Stomach (tissue), 9 donors: ENCODE data around the gene OR2AT4. TPM values are rescaled to one million over a fixed set of nuclear protein-coding genes. Genes with fewer than 3 reads are reported as not detected.

Experiments used
- DNase-seq, 2 donors: peaks; one replicate each; pipeline versions ENCODE4 v3.0.0 to v3.0.0-alpha.2; 2013 to 2019
- H3K27ac ChIP-seq, 5 donors: fragments of 200-600 bp in 4 of 5; sonication (generic) in 4 of 5; one replicate each; pipeline ENCODE4 v1.5.1; 2013 to 2019; ENCODE audit warnings: mild to moderate bottlenecking in 1 of 5, moderate library complexity in 1 of 5
- H3K27me3 ChIP-seq, 3 donors: fragments of 200-600 bp; sonication (generic); one replicate each; pipeline ENCODE4 v1.5.1; 2017 to 2019; ENCODE audit warnings: mixed run types in 1 of 3
- H3K36me3 ChIP-seq, 4 donors: fragments of 200-600 bp; sonication (generic); 1 replicate in 3 of 4; 2 replicates in 1 of 4; pipeline ENCODE4 v1.5.1; 2016 to 2019
- H3K4me1 ChIP-seq, 4 donors: fragments of 200-600 bp; sonication (generic); one replicate each; pipeline ENCODE4 v1.5.1; 2016 to 2019
- H3K4me3 ChIP-seq, 4 donors: fragments of 200-600 bp; sonication (generic) in 3 of 4; one replicate each; pipeline ENCODE4 v1.5.1; 2016 to 2019; ENCODE audit warnings: mild to moderate bottlenecking in 1 of 4
- H3K9me3 ChIP-seq, 4 donors: fragments of 200-600 bp; sonication (generic); one replicate each; pipeline ENCODE4 v1.5.1; 2016 to 2019
- CTCF ChIP-seq, 7 experiments: fragments of 450-650 bp in 4 of 7; fragments of 200-600 bp in 3 of 7; sonication (generic) in 3 of 7; IDR thresholded peaks; one replicate each; pipeline ENCODE4 v1.5.1; 2016 to 2019; ENCODE audit warnings: antibody characterized with exemption in 7 of 7, control low read depth in 2 of 7, mild to moderate bottlenecking in 1 of 7
- EP300 ChIP-seq: sonication (generic); formaldehyde crosslinking; IDR thresholded peaks from one replicate; pipeline ENCODE4 v1.6.1; 2017; ENCODE audit warnings: antibody characterized with exemption
- POLR2A ChIP-seq, 4 donors: fragments of 450-650 bp; IDR thresholded peaks; one replicate each; pipeline ENCODE4 v1.6.1; 2016; ENCODE audit warnings: antibody characterized with exemption in 4 of 4, control low read depth in 2 of 4, mild to moderate bottlenecking in 1 of 4, moderate library complexity in 1 of 4
- POLR2AphosphoS5 ChIP-seq, 3 donors: sonication (generic); formaldehyde crosslinking; IDR thresholded peaks; one replicate each; pipeline ENCODE4 v1.6.1; 2016; ENCODE audit warnings: antibody characterized with exemption in 3 of 3
- WGBS, 5 donors: extraction: QIAGEN DNeasy Blood & Tissue Kit in 3 of 5; methylation state at CpG; one replicate each; pipeline versions ENCODE4 v1.1.5 to v1.1.7; 2013 to 2018; 5-methylcytosine and 5-hydroxymethylcytosine counted together
- intact Hi-C: fragments of 100-400 bp; cut with DNase I; formaldehyde crosslinking; loops from one replicate; pipeline ENCODE4 v1.15.1; 2023; ENCODE audit warnings: low total_unique reads
- polyA plus RNA-seq, 3 donors: library from polyadenylated mRNA; stranded (reverse); fragments of 200-250 nt; gene quantifications; one replicate each; pipeline ENCODE4 v1.2.3, GENCODE V29; 2013
- total RNA-seq, 5 donors: library from RNA; depleted of rRNA; stranded (reverse); fragments of >200 nt; gene quantifications; one replicate each; pipeline versions ENCODE4 v1.1.0 to v1.2.3, GENCODE V29; 2014 to 2016
- donor health status: healthy with polysubstance abuse.
- donor health status: Bipolar disorder and iron deficiency.
- donor health status: healthy.

OR2AT4 gene
- total and polyA plus RNA-seq, 8 donors = not detected

- no peak for TF ChIP-seq EP300
- TF ChIP-seq POLR2AphosphoS5 (IDR thresholded peaks at IDR 0.05) = no peak
- no peak for TF ChIP-seq CTCF (IDR thresholded peaks at IDR 0.05)
- no peak for TF ChIP-seq POLR2A (IDR thresholded peaks at IDR 0.05)
- DNase-seq = no peak
- H3K27ac ChIP-seq = no peak overlapping the region
- no peaks in the 10 kb centered on the region for H3K4me1 ChIP-seq
- 77 to 90% (median 86%) methylated on average over 3 of the region's 3 CpGs for whole genome bisulfite sequencing, 5 donors
- no peaks in the 10 kb centered on the region for H3K36me3 ChIP-seq
- intact Hi-C loops = loop anchor here (5.0 kb wide), 1 partner anchor 97 kb away; no protein-coding TSS in a partner anchor
- H3K27me3 ChIP-seq = no peaks in the 10 kb centered on the region
- no peaks in the 10 kb centered on the region for H3K9me3 ChIP-seq
- H3K4me3 ChIP-seq = no peak overlapping the region
These were observed 62.8 kb downstream of the OR2AT4 start for GRCh38 chr11:75033916-75034315.

GRCh38 chr11:75032550-75032935 is 64.1 kb downstream of the OR2AT4 start:
- WGBS, 5 donors = 63 to 81% (median 68%) methylated on average over 3 of the region's 3 CpGs
- no peak overlapping the region for H3K27ac ChIP-seq

GRCh38 chr11:75031771-75032549 is 64.7 kb downstream of the OR2AT4 start:
- intact Hi-C loops = loop anchor here (5.0 kb wide), 1 partner anchor 95 kb away; no protein-coding TSS in a partner anchor
- Histone ChIP-seq H3K27ac (no peak overlapping the region), H3K4me3 (no peak overlapping the region), H3K9me3 (no peaks in the 10 kb centered on the region), H3K4me1 (no peaks in the 10 kb centered on the region), H3K36me3 (no peaks in the 10 kb centered on the region), H3K27me3 (no peaks in the 10 kb centered on the region)
- TF ChIP-seq CTCF (IDR thresholded peaks at IDR 0.05) (peak in 5 of 7 experiments; percentile 52 to 71 (median 63)), POLR2AphosphoS5 (IDR thresholded peaks at IDR 0.05) (no peak)
- peak; percentile 83 to 84 for DNase-seq
- WGBS, 5 donors = 49 to 72% (median 53%) methylated on average over 5 to 8 of the region's 8 CpGs

More at GRCh38 chr11:75032550-75032935, 64.1 kb downstream of the OR2AT4 start:
- H3K4me3 ChIP-seq = no peak overlapping the region
- no peak for DNase-seq
- intact Hi-C loops = loop anchor here (5.0 kb wide), 1 partner anchor 95 kb away; no protein-coding TSS in a partner anchor
- no peaks in the 10 kb centered on the region for H3K4me1 ChIP-seq
- TF ChIP-seq CTCF (IDR thresholded peaks at IDR 0.05) = no peak
- no peaks in the 10 kb centered on the region for H3K9me3 ChIP-seq
- no peaks in the 10 kb centered on the region for H3K27me3 ChIP-seq
- H3K36me3 ChIP-seq = no peaks in the 10 kb centered on the region

Other genes with a start within 250 kb of the OR2AT4 start
- gene XRRA1, start 147.8 kb downstream of the OR2AT4 start, total RNA-seq = 10 to 100 TPM in 3 of 5 donors, 1 to 10 TPM in 2; 5.8 to 57.7 (median 16.5) TPM
- gene XRRA1, start 147.8 kb downstream of the OR2AT4 start, polyA plus RNA-seq = 1 to 10 TPM; 2.1 to 3.4 (median 2.5) TPM
- 100 to 1,000 TPM in 1 of 5 donors, 10 to 100 TPM in 2, 1 to 10 TPM in 2; 5.4 to 191 (median 25.8) TPM for gene SPCS2, start 147.6 kb downstream of the OR2AT4 start, total RNA-seq
- 100 to 1,000 TPM in 1 of 3 donors, 10 to 100 TPM in 2; 56.5 to 111 (median 70.6) TPM for gene SPCS2, start 147.6 kb downstream of the OR2AT4 start, polyA plus RNA-seq
- 10 to 100 TPM in 2 of 5 donors, 1 to 10 TPM in 2, under 1 TPM in 1; 0.58 to 33.5 (median 8.7) TPM for gene NEU3, start 107.9 kb downstream of the OR2AT4 start, total RNA-seq
- gene NEU3, start 107.9 kb downstream of the OR2AT4 start, polyA plus RNA-seq = 1 to 10 TPM; 1.5 to 5.6 (median 1.9) TPM
- gene SLCO2B1, start 54.2 kb upstream of the OR2AT4 start, total RNA-seq = 10 to 100 TPM in 4 of 5 donors, 1 to 10 TPM in 1; 9.4 to 68.2 (median 29.8) TPM
- gene SLCO2B1, start 54.2 kb upstream of the OR2AT4 start, polyA plus RNA-seq = 1 to 10 TPM; 3.3 to 5.2 (median 5.0) TPM
- 1 to 10 TPM in 1 of 5 donors, not detected in 4; 1.2 TPM for gene TPBGL, start 143.9 kb upstream of the OR2AT4 start, total RNA-seq
- under 1 TPM in 1 of 3 donors, not detected in 2; 0.13 TPM for gene TPBGL, start 143.9 kb upstream of the OR2AT4 start, polyA plus RNA-seq